Gastrocnemius medialis (tissue), 4 donors: ENCODE results near the gene SYT2.

Source experiments
- POLR2A ChIP-seq, 2 donors: fragments of 450-650 bp; IDR thresholded peaks; one replicate each; pipeline ENCODE4 v1.6.1; 2017; ENCODE audit warnings: antibody characterized with exemption in 2 of 2, mild to moderate bottlenecking in 2 of 2, moderate library complexity in 2 of 2
- TF ChIP-seq, protein P1 (sequence below), 5 experiments: fragments of 450-650 bp in 3 of 5; fragments of 200-600 bp in 2 of 5; sonication (generic) in 2 of 5; IDR thresholded peaks in 4 of 5; conservative IDR thresholded peaks in 1 of 5; 1 replicate in 4 of 5; 2 replicates in 1 of 5; pipeline ENCODE4 v1.5.1; 2016 to 2019; ENCODE audit warnings: antibody characterized with exemption in 5 of 5, mild to moderate bottlenecking in 3 of 5, moderate library complexity in 3 of 5

- TF ChIP-seq, protein P1, sequence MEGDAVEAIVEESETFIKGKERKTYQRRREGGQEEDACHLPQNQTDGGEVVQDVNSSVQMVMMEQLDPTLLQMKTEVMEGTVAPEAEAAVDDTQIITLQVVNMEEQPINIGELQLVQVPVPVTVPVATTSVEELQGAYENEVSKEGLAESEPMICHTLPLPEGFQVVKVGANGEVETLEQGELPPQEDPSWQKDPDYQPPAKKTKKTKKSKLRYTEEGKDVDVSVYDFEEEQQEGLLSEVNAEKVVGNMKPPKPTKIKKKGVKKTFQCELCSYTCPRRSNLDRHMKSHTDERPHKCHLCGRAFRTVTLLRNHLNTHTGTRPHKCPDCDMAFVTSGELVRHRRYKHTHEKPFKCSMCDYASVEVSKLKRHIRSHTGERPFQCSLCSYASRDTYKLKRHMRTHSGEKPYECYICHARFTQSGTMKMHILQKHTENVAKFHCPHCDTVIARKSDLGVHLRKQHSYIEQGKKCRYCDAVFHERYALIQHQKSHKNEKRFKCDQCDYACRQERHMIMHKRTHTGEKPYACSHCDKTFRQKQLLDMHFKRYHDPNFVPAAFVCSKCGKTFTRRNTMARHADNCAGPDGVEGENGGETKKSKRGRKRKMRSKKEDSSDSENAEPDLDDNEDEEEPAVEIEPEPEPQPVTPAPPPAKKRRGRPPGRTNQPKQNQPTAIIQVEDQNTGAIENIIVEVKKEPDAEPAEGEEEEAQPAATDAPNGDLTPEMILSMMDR (IDR thresholded peaks at IDR 0.05 in 4 of 5, conservative IDR thresholded peaks at IDR 0.05 in 1 of 5): no peak
- TF ChIP-seq POLR2A (IDR thresholded peaks at IDR 0.05): no peak
Observed at GRCh38 chr1:202704601-202705000, 5.7 kb downstream of the SYT2 start.
